H9 (cell line): Measurements from ENCODE around the gene TNNT1. TPM values are rescaled to one million over a fixed set of nuclear protein-coding genes. Genes with fewer than 3 reads are reported as not detected.
A peak's percentile ranks its signal among the peaks of the same experiment; 100 is the strongest.

Experiments
- DNase-seq: peaks from one replicate; pipeline ENCODE4 v3.0.0-alpha.2; 2017
- H2AFZ ChIP-seq: one replicate; pipeline ENCODE4 v1.6.1; 2013; ENCODE audit warnings: mild to moderate bottlenecking, low read length, control low read depth, moderate library complexity
- H2AK5ac ChIP-seq: 2 replicates; pipeline ENCODE4 v1.6.1; 2013; ENCODE audit warnings: low read length, control low read depth, mixed read lengths; ENCODE audit not compliant: insufficient read length
- H2BK120ac ChIP-seq: one replicate; pipeline ENCODE4 v1.6.1; 2013; ENCODE audit warnings: low read depth, mild to moderate bottlenecking, low read length, control low read depth, inconsistent platforms; ENCODE audit not compliant: poor library complexity, severe bottlenecking
- H2BK12ac ChIP-seq: 2 replicates; pipeline ENCODE4 v1.6.1; 2013; ENCODE audit warnings: low read length, control low read depth, mixed read lengths, low read depth; ENCODE audit not compliant: insufficient read length
- H2BK15ac ChIP-seq: 2 replicates; pipeline ENCODE4 v1.6.1; 2013; ENCODE audit warnings: low read depth, low read length, control low read depth
- H2BK20ac ChIP-seq: one replicate; pipeline ENCODE4 v1.6.1; 2013; ENCODE audit warnings: low read depth, mild to moderate bottlenecking, low read length, control low read depth, inconsistent platforms; ENCODE audit not compliant: poor library complexity, severe bottlenecking
- H2BK5ac ChIP-seq: 2 replicates; pipeline ENCODE4 v1.6.1; 2013; ENCODE audit warnings: low read length, control low read depth, mixed read lengths; ENCODE audit not compliant: insufficient read length
- H3K14ac ChIP-seq: 2 replicates; pipeline ENCODE4 v1.6.1; 2013; ENCODE audit warnings: low read length, control low read depth; ENCODE audit not compliant: insufficient read depth
- H3K18ac ChIP-seq: 2 replicates; pipeline ENCODE4 v1.6.1; 2013; ENCODE audit warnings: low read depth, mild to moderate bottlenecking, mixed read lengths, low read length, control low read depth; ENCODE audit not compliant: insufficient read length
- H3K23ac ChIP-seq: 2 replicates; pipeline ENCODE4 v1.6.1; 2013; ENCODE audit warnings: low read length, control low read depth, mixed read lengths, low read depth; ENCODE audit not compliant: insufficient read length
- H3K23me2 ChIP-seq: 2 replicates; pipeline ENCODE4 v1.6.1; 2013; ENCODE audit warnings: low read depth, mild to moderate bottlenecking, mixed read lengths, low read length, control low read depth; ENCODE audit not compliant: insufficient read length, poor library complexity, severe bottlenecking
- H3K27ac ChIP-seq: 2 replicates; pipeline ENCODE4 v1.5.1; 2013; ENCODE audit warnings: low read length, control low read depth, mixed read lengths, low read depth; ENCODE audit not compliant: insufficient read length
- H3K27me3 ChIP-seq: 2 replicates; pipeline ENCODE4 v1.6.1; 2013; ENCODE audit warnings: low read length, control low read depth, inconsistent platforms; ENCODE audit not compliant: insufficient read depth
- H3K4ac ChIP-seq: 2 replicates; pipeline ENCODE4 v1.6.1; 2013; ENCODE audit warnings: low read depth, mild to moderate bottlenecking, control low read depth, inconsistent platforms, low read length, moderate library complexity
- H3K4me1 ChIP-seq: 2 replicates; pipeline ENCODE4 v1.6.1; 2013; ENCODE audit warnings: low read length, control low read depth, inconsistent platforms; ENCODE audit not compliant: insufficient read depth
- H3K4me2 ChIP-seq: 2 replicates; pipeline ENCODE4 v1.6.1; 2013; ENCODE audit warnings: low read length, control low read depth, mixed read lengths; ENCODE audit not compliant: insufficient read length, insufficient read depth
- H3K56ac ChIP-seq: 2 replicates; pipeline ENCODE4 v1.6.1; 2013; ENCODE audit warnings: low read depth, mild to moderate bottlenecking, mixed read lengths, low read length, control low read depth; ENCODE audit not compliant: insufficient read length
- H3K79me1 ChIP-seq: 2 replicates; pipeline ENCODE4 v1.6.1; 2013; ENCODE audit warnings: low read depth, mild to moderate bottlenecking, moderate library complexity, low read length, control low read depth, inconsistent platforms; ENCODE audit not compliant: insufficient read depth, poor library complexity, severe bottlenecking
- H3K79me2 ChIP-seq: 2 replicates; pipeline ENCODE4 v1.6.1; 2013; ENCODE audit warnings: low read length, control low read depth, inconsistent platforms; ENCODE audit not compliant: insufficient read depth
- H3K9ac ChIP-seq: 2 replicates; pipeline ENCODE4 v1.6.1; 2013; ENCODE audit warnings: low read length, control low read depth, mixed read lengths; ENCODE audit not compliant: insufficient read length; ENCODE audit errors: extremely low read depth
- H3K9me3 ChIP-seq: one replicate; pipeline ENCODE4 v1.6.1; 2013; ENCODE audit warnings: low read depth, low read length, inconsistent platforms; ENCODE audit not compliant: control insufficient read depth
- H3T11ph ChIP-seq: one replicate; pipeline ENCODE4 v1.6.1; 2013; ENCODE audit warnings: mild to moderate bottlenecking, low read length, control low read depth, inconsistent platforms
- H4K20me1 ChIP-seq: one replicate; pipeline ENCODE4 v1.6.1; 2013; ENCODE audit not compliant: control insufficient read depth, insufficient read length, insufficient read depth
- H4K5ac ChIP-seq: 2 replicates; pipeline ENCODE4 v1.6.1; 2013; ENCODE audit warnings: low read depth, mild to moderate bottlenecking, mixed read lengths, low read length, control low read depth; ENCODE audit not compliant: insufficient read length
- H4K8ac ChIP-seq: replicated peaks from 2 replicates; pipeline ENCODE4 v1.6.1; 2013; ENCODE audit warnings: low read length, control low read depth, mixed read lengths, low read depth; ENCODE audit not compliant: insufficient read length
- H4K91ac ChIP-seq: 2 replicates; pipeline ENCODE4 v1.6.1; 2013; ENCODE audit warnings: low read depth, mild to moderate bottlenecking, moderate library complexity, mixed read lengths, low read length, control low read depth; ENCODE audit not compliant: insufficient read length
- H3K27ac Mint-ChIP-seq, 3 experiments: 2 replicates in 2 of 3; 3 replicates in 1 of 3; pipeline ENCODE4 v1.8.0; 2020 to 2021; ENCODE audit warnings: mixed read lengths in 3 of 3, mild to moderate bottlenecking in 1 of 3, moderate library complexity in 1 of 3
- H3K27me3 Mint-ChIP-seq: 2 replicates; pipeline ENCODE4 v1.8.0; 2021; ENCODE audit warnings: low read depth, mild to moderate bottlenecking, moderate library complexity, mixed read lengths
- H3K36me3 Mint-ChIP-seq, 3 experiments: 2 replicates in 2 of 3; 3 replicates in 1 of 3; pipeline ENCODE4 v1.8.0; 2020 to 2021; ENCODE audit warnings: low read depth in 3 of 3, mixed read lengths in 3 of 3; ENCODE audit not compliant: insufficient read depth in 1 of 3
- H3K4me1 Mint-ChIP-seq, 2 experiments: 2 replicates each; pipeline ENCODE4 v1.8.0; 2020; ENCODE audit warnings: mixed read lengths in 2 of 2
- H3K4me3 Mint-ChIP-seq, 2 experiments: 2 replicates in 1 of 2; 3 replicates in 1 of 2; pipeline ENCODE4 v1.8.0; 2020 to 2021; ENCODE audit warnings: mild to moderate bottlenecking in 2 of 2, mixed read lengths in 2 of 2, moderate library complexity in 1 of 2
- H3K9me3 Mint-ChIP-seq, 2 experiments: 2 replicates in 1 of 2; 3 replicates in 1 of 2; pipeline ENCODE4 v1.8.0; 2020; ENCODE audit warnings: mild to moderate bottlenecking in 2 of 2, mixed read lengths in 2 of 2, moderate library complexity in 1 of 2
- WGBS: extraction: QIAGEN DNeasy Blood & Tissue Kit; methylation state at CpG from one replicate; pipeline ENCODE4 v1.1.7; 2013; ENCODE audit warnings: missing lambda C conversion rate, low lambda C conversion rate, mixed read lengths; ENCODE audit not compliant: insufficient read length; ENCODE audit errors: extremely low coverage; 5-methylcytosine and 5-hydroxymethylcytosine counted together
- total RNA-seq: library from RNA; stranded (reverse); gene quantifications from 2 replicates; pipeline ENCODE4 v1.2.1, GENCODE V29; 2021
- TF ChIP-seq, protein P1 (sequence below): fragments of 200-600 bp; sonication (generic); conservative IDR thresholded peaks from 3 replicates; pipeline ENCODE4 v1.8.0; 2021; ENCODE audit warnings: antibody characterized with exemption, mild to moderate bottlenecking

The TNNT1 gene
- total RNA-seq, 1 experiment from 2014 or later = 127 TPM

DNA sequence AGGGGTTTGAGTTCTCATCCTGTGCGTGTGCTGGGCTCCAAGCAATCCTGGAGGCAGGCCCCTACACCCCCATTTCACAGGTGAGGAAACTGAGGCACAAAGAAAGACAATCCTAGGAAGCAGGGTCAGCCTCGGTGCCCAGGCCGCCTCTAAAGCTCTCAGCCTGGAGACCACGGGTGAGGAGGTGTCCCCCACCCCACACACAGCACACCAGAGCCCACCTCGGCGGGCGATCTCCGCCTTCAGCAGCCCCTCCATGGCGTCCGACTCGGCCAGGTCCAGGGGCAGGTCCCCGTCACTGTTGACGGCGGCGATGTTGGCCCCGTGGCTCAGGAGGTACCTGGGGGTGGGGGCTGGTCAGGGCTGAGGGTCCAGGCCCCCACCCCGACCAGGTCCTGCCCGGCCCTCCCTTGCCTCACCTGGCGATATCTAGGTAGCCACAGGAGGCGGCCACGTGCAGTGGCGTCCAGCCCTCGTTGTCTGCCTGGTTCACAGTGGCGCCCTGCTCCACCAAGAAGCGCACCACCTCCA lies 36.7 kb downstream of the TNNT1 start:
- H3K27me3 Mint-ChIP-seq = no peaks in the 10 kb centered on the region
- WGBS = no CpG with 5 or more reads among the region's 25 CpGs
- no peak overlapping the region for H2BK15ac ChIP-seq

More for the DNA sequence above, 36.7 kb downstream of the TNNT1 start:
- Histone ChIP-seq H2BK120ac (no peak overlapping the region), H2AFZ (no peak overlapping the region), H2AK5ac (no peak overlapping the region), H3K23ac (no peak overlapping the region), H3K18ac (no peak overlapping the region), H3K79me1 (peaks cover 5% of the 10 kb centered on the region), H3K4me2 (no peak overlapping the region), H4K8ac (no peak overlapping the region), H3K27me3 (no peaks in the 10 kb centered on the region), H2BK5ac (no peak overlapping the region), H3K14ac (no peak overlapping the region), H3K79me2 (peaks cover 7% of the 10 kb centered on the region; the same call in 1 of the 2 replicates), H4K91ac (no peak overlapping the region), H3K27ac (no peak overlapping the region), H3K4ac (no peak overlapping the region), H4K5ac (no peak overlapping the region), H3K9ac (no peak overlapping the region), H3K23me2 (peaks cover 13% of the 10 kb centered on the region), H3K9me3 (no peaks in the 10 kb centered on the region), H2BK12ac (no peak overlapping the region), H4K20me1 (no peaks in the 10 kb centered on the region), H3K56ac (no peak overlapping the region), H2BK20ac (no peak overlapping the region), H3T11ph (no peak overlapping the region), H3K4me1 (no peaks in the 10 kb centered on the region)
- no peaks in the 10 kb centered on the region for H3K9me3 Mint-ChIP-seq
- TF ChIP-seq, protein P1, sequence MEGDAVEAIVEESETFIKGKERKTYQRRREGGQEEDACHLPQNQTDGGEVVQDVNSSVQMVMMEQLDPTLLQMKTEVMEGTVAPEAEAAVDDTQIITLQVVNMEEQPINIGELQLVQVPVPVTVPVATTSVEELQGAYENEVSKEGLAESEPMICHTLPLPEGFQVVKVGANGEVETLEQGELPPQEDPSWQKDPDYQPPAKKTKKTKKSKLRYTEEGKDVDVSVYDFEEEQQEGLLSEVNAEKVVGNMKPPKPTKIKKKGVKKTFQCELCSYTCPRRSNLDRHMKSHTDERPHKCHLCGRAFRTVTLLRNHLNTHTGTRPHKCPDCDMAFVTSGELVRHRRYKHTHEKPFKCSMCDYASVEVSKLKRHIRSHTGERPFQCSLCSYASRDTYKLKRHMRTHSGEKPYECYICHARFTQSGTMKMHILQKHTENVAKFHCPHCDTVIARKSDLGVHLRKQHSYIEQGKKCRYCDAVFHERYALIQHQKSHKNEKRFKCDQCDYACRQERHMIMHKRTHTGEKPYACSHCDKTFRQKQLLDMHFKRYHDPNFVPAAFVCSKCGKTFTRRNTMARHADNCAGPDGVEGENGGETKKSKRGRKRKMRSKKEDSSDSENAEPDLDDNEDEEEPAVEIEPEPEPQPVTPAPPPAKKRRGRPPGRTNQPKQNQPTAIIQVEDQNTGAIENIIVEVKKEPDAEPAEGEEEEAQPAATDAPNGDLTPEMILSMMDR = no peak
- no peak for DNase-seq
- H3K4me3 Mint-ChIP-seq = no peak overlapping the region
- peak overlapping the region in 1 of 3 experiments; percentile 70; a peak in 1 of 7 replicates for H3K27ac Mint-ChIP-seq
- peaks cover 8 to 21% (median 16%) of the 10 kb centered on the region in 3 experiments; a peak in 6 of 7 replicates for H3K36me3 Mint-ChIP-seq
- peaks cover 16 to 24% of the 10 kb centered on the region in 2 experiments for H3K4me1 Mint-ChIP-seq
